BE2C (cell line): ENCODE data around the gene TNFRSF8.

Experiments used
- DNase-seq: peaks from one replicate; pipeline ENCODE4 v3.0.0-alpha.2; 2020
- H3K27me3 ChIP-seq: fragments of 250-450 bp; sonication (Bioruptor Pico); 2 replicates; pipeline ENCODE4 v1.5.1; 2020; ENCODE audit warnings: mild to moderate bottlenecking
- H3K36me3 ChIP-seq: fragments of 250-450 bp; sonication (Bioruptor Pico); 2 replicates; pipeline ENCODE4 v1.5.1; 2020; ENCODE audit warnings: mild to moderate bottlenecking
- H3K4me1 ChIP-seq: fragments of 250-450 bp; sonication (Bioruptor Pico); 2 replicates; pipeline ENCODE4 v1.5.1; 2020
- H3K4me3 ChIP-seq: 2 replicates; pipeline ENCODE4 v1.5.1; 2011; ENCODE audit warnings: low read depth, low read length
- H3K9me3 ChIP-seq: fragments of 250-450 bp; sonication (Bioruptor Pico); 2 replicates; pipeline ENCODE4 v1.5.1; 2020
- CTCF ChIP-seq: IDR thresholded peaks from 2 replicates; pipeline ENCODE4 v1.5.1; 2012; ENCODE audit warnings: mild to moderate bottlenecking, low read depth, low read length

TNFRSF8 gene

GRCh38 chr1:12145616-12146342 is 82.7 kb downstream of the TNFRSF8 start:
- H3K9me3 ChIP-seq, result no peaks in the 10 kb centered on the region
- no peak for TF ChIP-seq CTCF

GRCh38 chr1:12146343-12147112 is 83.4 kb downstream of the TNFRSF8 start:
- Histone ChIP-seq H3K36me3 (no peaks in the 10 kb centered on the region), H3K4me1 (no peaks in the 10 kb centered on the region), H3K27me3 (no peaks in the 10 kb centered on the region), H3K4me3 (no peak overlapping the region), H3K9me3 (no peaks in the 10 kb centered on the region)
- no peak for DNase-seq
- no peak for TF ChIP-seq CTCF

More at GRCh38 chr1:12145616-12146342, 82.7 kb downstream of the TNFRSF8 start:
- H3K36me3 ChIP-seq, result no peaks in the 10 kb centered on the region
- H3K4me3 ChIP-seq, result no peak overlapping the region
- DNase-seq, result no peak
- no peaks in the 10 kb centered on the region for H3K27me3 ChIP-seq
- no peaks in the 10 kb centered on the region for H3K4me1 ChIP-seq

- no peak for TF ChIP-seq CTCF
- H3K4me3 ChIP-seq, result no peak overlapping the region
- H3K27me3 ChIP-seq, result no peaks in the 10 kb centered on the region
- DNase-seq, result no peak
- H3K4me1 ChIP-seq, result no peaks in the 10 kb centered on the region
- H3K36me3 ChIP-seq, result no peaks in the 10 kb centered on the region
- no peaks in the 10 kb centered on the region for H3K9me3 ChIP-seq
Measured at GRCh38 chr1:12147201-12147701, 84.1 kb downstream of the TNFRSF8 start.

- no peak overlapping the region for H3K4me3 ChIP-seq
Measured at GRCh38 chr1:12148160-12148957, 85.3 kb downstream of the TNFRSF8 start.

GRCh38 chr1:12148958-12149790 is 86.1 kb downstream of the TNFRSF8 start:
- no peaks in the 10 kb centered on the region for H3K36me3 ChIP-seq
- H3K4me1 ChIP-seq, result no peaks in the 10 kb centered on the region
- H3K4me3 ChIP-seq, result no peak overlapping the region
- TF ChIP-seq CTCF, result no peak
- DNase-seq, result no peak
- H3K9me3 ChIP-seq, result no peaks in the 10 kb centered on the region
- no peaks in the 10 kb centered on the region for H3K27me3 ChIP-seq

More at GRCh38 chr1:12148160-12148957, 85.3 kb downstream of the TNFRSF8 start:
- Histone ChIP-seq H3K9me3 (no peaks in the 10 kb centered on the region), H3K4me1 (no peaks in the 10 kb centered on the region), H3K36me3 (no peaks in the 10 kb centered on the region), H3K27me3 (no peaks in the 10 kb centered on the region)
- DNase-seq, result no peak
- TF ChIP-seq CTCF, result no peak
